ENCODE measurements around the gene TTC7B.
A peak's percentile ranks its signal among the peaks of the same experiment; 100 is the strongest.

TTC7B gene

DNA sequence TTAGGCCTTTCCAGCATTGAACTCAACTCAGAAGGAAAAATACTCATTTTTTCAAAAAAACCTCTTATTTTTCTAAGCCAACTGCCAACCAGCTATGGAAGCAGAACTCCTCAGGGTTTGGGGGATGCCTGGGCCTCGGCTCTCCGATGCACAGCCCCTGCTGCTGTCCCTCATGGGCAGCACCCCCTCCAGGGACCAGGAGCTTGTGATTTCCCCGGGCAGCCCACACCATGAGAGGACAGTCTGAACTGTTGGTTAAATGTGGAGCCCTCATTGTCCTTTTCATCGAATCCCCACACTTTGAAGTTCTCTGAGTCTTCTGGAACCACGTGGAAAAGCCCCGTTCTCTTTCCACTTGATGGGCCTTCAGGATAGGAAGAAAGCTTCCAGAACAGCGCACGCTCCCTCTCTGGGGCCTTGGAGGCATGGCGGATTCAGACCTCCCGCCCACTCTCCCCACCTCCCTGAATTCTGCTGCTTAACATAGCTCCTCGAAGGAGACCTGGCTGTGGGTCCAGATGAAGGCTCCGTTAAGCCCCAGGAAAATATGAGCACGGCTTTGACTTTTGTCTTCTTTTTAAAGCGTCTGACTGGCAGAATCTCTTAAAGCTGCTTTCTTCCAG is 262.8 kb downstream of the TTC7B start:
- no peak overlapping the region for H3K4me3 ChIP-seq (ENCODE audit: low read depth, low read length)
- ChIA-PET CTCF (no interaction called here), POLR2A (no interaction called here)
- no peak for DNase-seq (ENCODE audit: low read depth, low spot score)
- TF ChIP-seq, protein P1, sequence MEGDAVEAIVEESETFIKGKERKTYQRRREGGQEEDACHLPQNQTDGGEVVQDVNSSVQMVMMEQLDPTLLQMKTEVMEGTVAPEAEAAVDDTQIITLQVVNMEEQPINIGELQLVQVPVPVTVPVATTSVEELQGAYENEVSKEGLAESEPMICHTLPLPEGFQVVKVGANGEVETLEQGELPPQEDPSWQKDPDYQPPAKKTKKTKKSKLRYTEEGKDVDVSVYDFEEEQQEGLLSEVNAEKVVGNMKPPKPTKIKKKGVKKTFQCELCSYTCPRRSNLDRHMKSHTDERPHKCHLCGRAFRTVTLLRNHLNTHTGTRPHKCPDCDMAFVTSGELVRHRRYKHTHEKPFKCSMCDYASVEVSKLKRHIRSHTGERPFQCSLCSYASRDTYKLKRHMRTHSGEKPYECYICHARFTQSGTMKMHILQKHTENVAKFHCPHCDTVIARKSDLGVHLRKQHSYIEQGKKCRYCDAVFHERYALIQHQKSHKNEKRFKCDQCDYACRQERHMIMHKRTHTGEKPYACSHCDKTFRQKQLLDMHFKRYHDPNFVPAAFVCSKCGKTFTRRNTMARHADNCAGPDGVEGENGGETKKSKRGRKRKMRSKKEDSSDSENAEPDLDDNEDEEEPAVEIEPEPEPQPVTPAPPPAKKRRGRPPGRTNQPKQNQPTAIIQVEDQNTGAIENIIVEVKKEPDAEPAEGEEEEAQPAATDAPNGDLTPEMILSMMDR (IDR thresholded peaks at IDR 0.05; ENCODE audit: insufficient read depth, low read length, missing control alignments), result no peak

DNA sequence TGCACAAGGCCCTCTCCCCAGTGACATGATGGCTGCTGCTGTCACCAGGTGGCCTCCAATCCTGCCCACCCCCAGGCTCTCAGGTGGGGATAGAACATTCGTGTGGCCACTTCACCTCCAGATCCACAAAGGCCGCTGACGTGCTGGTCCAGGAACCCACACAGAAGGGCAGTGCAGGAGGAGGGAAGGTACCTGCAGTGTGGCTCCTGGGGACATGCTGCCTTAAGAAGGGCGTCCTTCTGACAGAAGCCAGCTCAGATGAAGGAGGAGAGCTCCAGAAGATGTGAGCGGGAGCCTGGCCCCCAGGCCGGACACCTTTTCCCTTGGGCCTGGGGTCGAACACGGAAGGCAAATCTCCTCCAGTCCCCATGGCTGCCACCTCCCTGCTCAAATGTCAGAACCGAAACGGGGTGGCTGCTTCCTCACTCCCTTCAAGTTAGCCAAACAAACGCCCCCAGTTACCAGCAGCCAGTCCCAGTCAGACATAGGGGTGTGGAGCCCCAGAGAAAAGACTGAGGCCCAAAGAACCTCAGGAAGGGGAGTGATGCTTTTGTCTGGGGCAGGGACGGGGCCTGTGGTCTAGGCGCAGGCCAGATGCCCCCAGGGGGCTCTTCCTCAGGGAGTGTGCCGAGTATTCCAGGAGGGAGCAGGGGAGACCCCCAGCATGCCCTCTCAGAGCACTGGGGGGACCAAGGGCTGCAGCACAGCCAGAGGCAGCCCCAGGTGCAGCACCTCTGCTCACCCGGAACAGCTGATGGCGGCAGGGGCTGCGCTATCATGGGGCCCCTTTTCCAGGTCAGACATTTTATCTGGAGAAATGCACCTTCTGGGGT is 263.5 kb downstream of the TTC7B start:
- no peak for DNase-seq (ENCODE audit: low read depth, low spot score)
- ChIA-PET CTCF (no interaction called here), POLR2A (no interaction called here)
- TF ChIP-seq, protein P1 (IDR thresholded peaks at IDR 0.05; ENCODE audit: insufficient read depth, low read length, missing control alignments), result no peak
- no peak overlapping the region for H3K4me3 ChIP-seq (ENCODE audit: low read depth, low read length)

DNA sequence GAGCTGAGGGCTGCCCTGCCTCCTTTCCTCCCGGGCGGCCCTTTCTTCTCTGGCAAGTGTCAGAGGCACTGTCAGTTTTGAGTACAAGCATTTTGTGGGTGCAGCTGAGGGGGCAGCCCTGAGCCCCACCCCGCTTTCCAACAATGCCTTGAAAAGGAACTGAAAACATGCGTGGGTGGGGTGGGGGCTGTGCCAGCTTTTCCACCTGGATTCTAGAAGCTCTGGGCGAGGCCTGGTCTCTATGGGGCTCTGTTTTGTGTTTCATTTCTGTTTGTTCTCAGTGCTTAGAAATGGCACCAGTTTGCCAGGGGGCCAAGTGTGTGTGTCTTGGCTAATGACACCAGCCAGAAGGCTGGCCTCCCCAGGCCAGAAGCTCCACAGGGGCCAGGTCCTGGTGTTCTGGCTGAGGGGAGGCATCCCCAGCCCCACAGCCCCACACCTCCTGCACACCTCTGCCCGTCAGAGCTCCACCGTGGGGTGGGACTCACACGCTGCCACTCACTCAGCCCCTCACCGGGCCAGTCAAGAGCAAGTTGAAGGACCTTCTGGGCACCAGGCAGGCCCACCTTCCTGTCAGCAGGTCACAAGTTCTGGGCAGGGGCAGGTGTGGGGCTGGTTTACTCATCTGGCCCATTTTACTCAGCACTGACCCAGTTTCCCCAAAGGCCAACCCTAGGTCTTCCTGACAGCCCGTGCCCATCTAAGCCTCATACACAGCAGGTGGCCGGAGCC is 264.3 kb downstream of the TTC7B start:
- TF ChIP-seq, protein P1 (IDR thresholded peaks at IDR 0.05; ENCODE audit: insufficient read depth, low read length, missing control alignments), result no peak
- no peak for DNase-seq (ENCODE audit: low read depth, low spot score)
- no peak overlapping the region for H3K4me3 ChIP-seq (ENCODE audit: low read depth, low read length)
- ChIA-PET CTCF (no interaction called here), POLR2A (no interaction called here)

DNA sequence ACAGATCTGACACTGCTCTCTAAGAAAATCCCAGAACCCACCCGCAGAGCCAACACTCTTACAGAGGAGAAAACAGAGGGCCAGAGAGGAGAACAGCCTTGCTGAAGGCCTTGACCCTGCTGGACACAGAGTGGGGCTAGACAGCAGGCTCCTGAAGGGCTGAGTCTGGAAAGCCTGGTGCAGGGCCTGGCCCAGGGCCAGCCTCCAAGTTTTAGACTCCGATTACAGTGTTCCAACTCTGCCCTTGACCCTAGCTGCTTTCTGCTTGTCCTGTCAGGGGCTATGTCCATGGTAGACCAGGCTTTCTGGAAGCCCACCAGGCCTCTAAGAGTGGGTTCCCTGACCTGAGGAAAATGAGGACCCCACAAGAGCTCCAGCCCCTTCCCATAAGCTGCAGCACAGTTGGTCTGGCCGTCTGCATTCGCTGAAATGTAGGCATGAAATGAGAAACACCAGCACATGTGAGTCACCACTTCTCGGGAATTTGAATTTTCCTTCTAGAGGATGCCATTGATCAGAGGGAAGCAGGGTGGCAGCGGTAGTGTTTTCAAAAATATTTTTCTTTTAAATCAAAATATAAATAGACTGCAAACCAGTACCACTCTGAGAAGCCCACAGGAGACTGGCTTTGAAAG is 265.0 kb downstream of the TTC7B start:
- ChIA-PET POLR2A (no interaction called here), CTCF (no interaction called here)
- TF ChIP-seq, protein P1 (IDR thresholded peaks at IDR 0.05; ENCODE audit: insufficient read depth, low read length, missing control alignments), result no peak
- DNase-seq (ENCODE audit: low read depth, low spot score), result peak; percentile 14
- no peak overlapping the region for H3K4me3 ChIP-seq (ENCODE audit: low read depth, low read length)

DNA sequence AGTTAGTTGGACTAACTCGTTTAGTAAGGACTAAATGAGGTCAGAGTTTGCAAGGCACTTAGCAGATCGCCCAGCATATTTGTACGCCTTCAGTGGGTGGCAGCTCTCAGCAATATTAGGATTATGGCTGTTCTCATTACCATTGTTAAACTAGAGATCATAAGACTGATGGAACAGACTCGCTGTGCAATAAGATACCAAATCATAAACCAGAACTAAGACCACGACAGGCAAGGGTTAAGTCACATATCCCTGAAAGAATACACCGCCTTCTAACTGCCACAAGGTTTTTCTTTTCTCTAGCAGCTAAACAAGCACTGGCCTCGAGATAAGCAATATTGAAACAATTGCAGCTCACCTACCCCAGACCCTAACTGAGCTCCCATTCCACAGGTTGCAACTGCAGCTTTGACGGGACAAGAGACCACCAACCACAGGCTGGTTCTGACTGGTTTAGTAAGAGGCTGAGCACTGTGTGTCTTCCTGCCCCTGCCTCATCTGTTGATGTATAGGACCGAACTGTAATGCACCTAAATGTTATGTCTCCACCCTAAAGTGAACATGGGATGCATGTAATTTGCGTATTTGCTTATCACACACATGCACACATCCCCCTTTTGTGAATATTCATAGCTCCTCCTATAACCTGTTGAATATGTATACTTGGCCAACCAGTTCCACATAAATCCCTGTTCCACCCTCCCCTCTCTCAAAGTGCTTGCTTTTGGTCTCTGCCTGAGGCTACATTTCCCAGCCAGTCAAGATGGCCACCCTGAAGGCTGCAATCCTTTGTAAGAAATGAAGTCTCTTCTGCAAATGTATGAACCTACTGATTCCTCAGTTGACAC is 266.2 kb downstream of the TTC7B start:
- ChIA-PET POLR2A (interaction anchor here (0.5 kb wide), 1 partner anchor 19 kb away, joined by 3 read pairs; no protein-coding TSS in a partner anchor), CTCF (no interaction called here)
- TF ChIP-seq, protein P1 (IDR thresholded peaks at IDR 0.05; ENCODE audit: insufficient read depth, low read length, missing control alignments), result no peak
- DNase-seq (ENCODE audit: low read depth, low spot score), result no peak
- no peak overlapping the region for H3K4me3 ChIP-seq (ENCODE audit: low read depth, low read length)
